Prostate gland (tissue), 2 donors: ENCODE data around the gene PTPN7. TPM values are rescaled to one million over a fixed set of nuclear protein-coding genes. Genes with fewer than 3 reads are reported as not detected.
A peak's percentile ranks its signal among the peaks of the same experiment; 100 is the strongest.

ENCODE experiments used
- DNase-seq: peaks from one replicate; pipeline ENCODE4 v3.0.0-alpha.2; 2019; ENCODE audit warnings: low spot score
- H3K27ac ChIP-seq, 2 donors: fragments of 200-600 bp; sonication (generic); 2 replicates each; pipeline ENCODE4 v1.5.1; 2017 to 2019
- H3K27me3 ChIP-seq: fragments of 200-600 bp; sonication (generic); replicated peaks from 2 replicates; pipeline ENCODE4 v1.5.1; 2019; ENCODE audit not compliant: insufficient read depth
- H3K36me3 ChIP-seq, 2 donors: fragments of 200-600 bp; sonication (generic); 1 replicate in 1 of 2; 2 replicates in 1 of 2; pipeline versions ENCODE4 v1.5.1 to v1.8.1; 2017 to 2019
- H3K4me1 ChIP-seq: fragments of 200-600 bp; sonication (generic); replicated peaks from 2 replicates; pipeline ENCODE4 v1.5.1; 2019
- H3K4me3 ChIP-seq, 2 donors: fragments of 200-600 bp; sonication (generic); 2 replicates each; pipeline ENCODE4 v1.5.1; 2017 to 2019
- H3K9me3 ChIP-seq: fragments of 200-600 bp; sonication (generic); 2 replicates; pipeline ENCODE4 v1.5.1; 2017
- CTCF ChIP-seq, 4 experiments: fragments of 200-600 bp in 2 of 4; fragments of 450-650 bp in 2 of 4; sonication (generic) in 2 of 4; IDR thresholded peaks; 1 replicate in 3 of 4; 2 replicates in 1 of 4; pipeline ENCODE4 v1.5.1; 2016 to 2019; ENCODE audit warnings: antibody characterized with exemption in 4 of 4, mild to moderate bottlenecking in 2 of 4, moderate library complexity in 2 of 4
- POLR2A ChIP-seq: fragments of 450-650 bp; IDR thresholded peaks from one replicate; pipeline ENCODE4 v1.6.1; 2016; ENCODE audit warnings: antibody characterized with exemption, mild to moderate bottlenecking
- POLR2AphosphoS5 ChIP-seq: sonication (generic); formaldehyde crosslinking; IDR thresholded peaks from one replicate; pipeline ENCODE4 v1.6.1; 2017; ENCODE audit warnings: antibody characterized with exemption
- WGBS: methylation state at CpG from one replicate; pipeline ENCODE4 v1.1.5; 2018; 5-methylcytosine and 5-hydroxymethylcytosine counted together
- intact Hi-C: fragments of 100-400 bp; cut with DNase I; formaldehyde crosslinking; loops from one replicate; pipeline ENCODE4 v1.14.2; 2022
- total RNA-seq, 2 donors: library from RNA; depleted of rRNA; stranded (reverse); fragments of >200 nt; gene quantifications; one replicate each; pipeline ENCODE4 v1.1.0, GENCODE V29; 2016

PTPN7 gene
- total RNA-seq, 2 donors from 2014 or later: 0.73 to 61.8 TPM

GRCh38 chr1:202110977-202111376 lies 49.4 kb downstream of the PTPN7 start:
- no peak for DNase-seq
- no peaks in the 10 kb centered on the region for H3K9me3 ChIP-seq
- H3K27me3 ChIP-seq: no peaks in the 10 kb centered on the region
- peaks cover 10% of the 10 kb centered on the region for H3K4me1 ChIP-seq
- intact Hi-C loops: loop anchor here (10.0 kb wide), 1 partner anchor 96 kb away; the partner anchor contains the start of gene ELF3
- no peak overlapping the region for H3K4me3 ChIP-seq
- WGBS: 88% methylated on average over 3 of the region's 3 CpGs
- no peaks in the 10 kb centered on the region for H3K36me3 ChIP-seq
- TF ChIP-seq CTCF (IDR thresholded peaks at IDR 0.05): no peak
- TF ChIP-seq POLR2AphosphoS5: no peak
- no peak for TF ChIP-seq POLR2A
- H3K27ac ChIP-seq: no peak overlapping the region

GRCh38 chr1:202107801-202108731 lies 52.3 kb downstream of the PTPN7 start:
- 42% methylated on average over 13 of the region's 13 CpGs for WGBS
- Histone ChIP-seq H3K27me3 (no peaks in the 10 kb centered on the region), H3K27ac (peak overlapping the region; percentile 5 to 60), H3K4me1 (peaks cover 6% of the 10 kb centered on the region), H3K36me3 (no peaks in the 10 kb centered on the region), H3K4me3 (no peak overlapping the region), H3K9me3 (no peaks in the 10 kb centered on the region)
- DNase-seq: no peak
- TF ChIP-seq POLR2AphosphoS5 (no peak), POLR2A (no peak), CTCF (IDR thresholded peaks at IDR 0.05) (no peak)
- intact Hi-C loops: no loop called here

- WGBS: 67% methylated on average over 5 of the region's 5 CpGs
- TF ChIP-seq CTCF (IDR thresholded peaks at IDR 0.05): no peak
- TF ChIP-seq POLR2AphosphoS5: peak; percentile 58
- intact Hi-C loops: no loop called here
- Histone ChIP-seq H3K27ac (peak overlapping the region; percentile 5 to 60), H3K4me1 (peaks cover 6% of the 10 kb centered on the region), H3K36me3 (no peaks in the 10 kb centered on the region), H3K27me3 (no peaks in the 10 kb centered on the region), H3K4me3 (no peak overlapping the region), H3K9me3 (no peaks in the 10 kb centered on the region)
- peak; percentile 82 for DNase-seq
Measured at GRCh38 chr1:202107321-202107761, 53.1 kb downstream of the PTPN7 start.

- Histone ChIP-seq H3K4me1 (peaks cover 6% of the 10 kb centered on the region), H3K27ac (peak overlapping the region; percentile 5 to 60), H3K27me3 (no peaks in the 10 kb centered on the region), H3K9me3 (no peaks in the 10 kb centered on the region), H3K36me3 (no peaks in the 10 kb centered on the region), H3K4me3 (no peak overlapping the region)
- TF ChIP-seq POLR2AphosphoS5 (no peak), CTCF (IDR thresholded peaks at IDR 0.05) (no peak), POLR2A (no peak)
- intact Hi-C loops: no loop called here
- 64% methylated on average over 10 of the region's 10 CpGs for WGBS
- DNase-seq: no peak
Measured at GRCh38 chr1:202106340-202107254, 53.8 kb downstream of the PTPN7 start.
